ENCODE measurements around the gene KRT6C.

The KRT6C gene

GRCh38 chr12:52513736-52514135 lies 40.1 kb upstream of the KRT6C start:
- TF ChIP-seq MAX (IDR thresholded peaks at IDR 0.05) (no peak), REST (IDR thresholded peaks at IDR 0.05; ENCODE audit: low read depth) (no peak), USF1 (IDR thresholded peaks at IDR 0.05) (no peak), ZBTB7A (IDR thresholded peaks at IDR 0.05; ENCODE audit: low read depth) (no peak), TEAD4 (IDR thresholded peaks at IDR 0.05) (no peak), CREB1 (IDR thresholded peaks at IDR 0.05; ENCODE audit: low read depth) (no peak), EP300 (IDR thresholded peaks at IDR 0.05; ENCODE audit: borderline replicate concordance) (no peak), RAD21 (IDR thresholded peaks at IDR 0.05; ENCODE audit: low read depth) (no peak), EGR1 (IDR thresholded peaks at IDR 0.05) (no peak), NFIC (IDR thresholded peaks at IDR 0.05) (no peak), CEBPB (IDR thresholded peaks at IDR 0.05) (no peak), YY1 (IDR thresholded peaks at IDR 0.05; ENCODE audit: low read depth) (no peak), TCF12 (IDR thresholded peaks at IDR 0.05; ENCODE audit: low read depth) (no peak), TAF1 (IDR thresholded peaks at IDR 0.05; ENCODE audit: low read depth) (no peak)

GRCh38 chr12:52508211-52508610 lies 34.6 kb upstream of the KRT6C start:
- TF ChIP-seq TCF12 (IDR thresholded peaks at IDR 0.05; ENCODE audit: low read depth) (no peak), TAF1 (IDR thresholded peaks at IDR 0.05; ENCODE audit: low read depth) (no peak), FOXM1 (IDR thresholded peaks at IDR 0.05; ENCODE audit: borderline replicate concordance, low read depth) (no peak), ZBTB7A (IDR thresholded peaks at IDR 0.05; ENCODE audit: low read depth) (no peak), CREB1 (IDR thresholded peaks at IDR 0.05; ENCODE audit: low read depth) (no peak), EGR1 (IDR thresholded peaks at IDR 0.05) (no peak), CEBPB (IDR thresholded peaks at IDR 0.05) (no peak), NFIC (IDR thresholded peaks at IDR 0.05) (no peak)

GRCh38 chr12:52506858-52507715 lies 33.5 kb upstream of the KRT6C start:
- TF ChIP-seq RAD21 (IDR thresholded peaks at IDR 0.05; ENCODE audit: low read depth) (peak; percentile 66), YY1 (IDR thresholded peaks at IDR 0.05; ENCODE audit: low read depth) (peak; percentile 45; the same call in 1 of the 2 replicates), TCF12 (IDR thresholded peaks at IDR 0.05; ENCODE audit: low read depth) (no peak), ZBTB7A (IDR thresholded peaks at IDR 0.05; ENCODE audit: low read depth) (0 out of 2 replicates have a peak, but pooled peaks have one; percentile 44)

- TF ChIP-seq TAF1 (IDR thresholded peaks at IDR 0.05; ENCODE audit: low read depth) (no peak), ZBTB7A (IDR thresholded peaks at IDR 0.05; ENCODE audit: low read depth) (no peak), REST (IDR thresholded peaks at IDR 0.05; ENCODE audit: low read depth) (no peak), EP300 (IDR thresholded peaks at IDR 0.05; ENCODE audit: borderline replicate concordance) (no peak), NFIC (IDR thresholded peaks at IDR 0.05) (no peak), YY1 (IDR thresholded peaks at IDR 0.05; ENCODE audit: low read depth) (no peak), USF1 (IDR thresholded peaks at IDR 0.05) (no peak), MAX (IDR thresholded peaks at IDR 0.05) (no peak), TCF12 (IDR thresholded peaks at IDR 0.05; ENCODE audit: low read depth) (no peak), CEBPB (IDR thresholded peaks at IDR 0.05) (no peak), FOXM1 (IDR thresholded peaks at IDR 0.05; ENCODE audit: borderline replicate concordance, low read depth) (no peak), CREB1 (IDR thresholded peaks at IDR 0.05; ENCODE audit: low read depth) (no peak), TEAD4 (IDR thresholded peaks at IDR 0.05) (no peak), EGR1 (IDR thresholded peaks at IDR 0.05) (no peak), RAD21 (IDR thresholded peaks at IDR 0.05; ENCODE audit: low read depth) (no peak)
These were observed 29.3 kb upstream of the KRT6C start for GRCh38 chr12:52502877-52503276.

GRCh38 chr12:52501490-52501889 lies 27.9 kb upstream of the KRT6C start:
- TF ChIP-seq MAX (IDR thresholded peaks at IDR 0.05) (no peak), EP300 (IDR thresholded peaks at IDR 0.05; ENCODE audit: borderline replicate concordance) (no peak), ZBTB7A (IDR thresholded peaks at IDR 0.05; ENCODE audit: low read depth) (no peak), REST (IDR thresholded peaks at IDR 0.05; ENCODE audit: low read depth) (no peak), EGR1 (IDR thresholded peaks at IDR 0.05) (no peak), CEBPB (IDR thresholded peaks at IDR 0.05) (no peak), TEAD4 (IDR thresholded peaks at IDR 0.05) (no peak), TAF1 (IDR thresholded peaks at IDR 0.05; ENCODE audit: low read depth) (no peak), USF1 (IDR thresholded peaks at IDR 0.05) (no peak), CREB1 (IDR thresholded peaks at IDR 0.05; ENCODE audit: low read depth) (no peak), YY1 (IDR thresholded peaks at IDR 0.05; ENCODE audit: low read depth) (no peak), NFIC (IDR thresholded peaks at IDR 0.05) (no peak), RAD21 (IDR thresholded peaks at IDR 0.05; ENCODE audit: low read depth) (no peak), FOXM1 (IDR thresholded peaks at IDR 0.05; ENCODE audit: borderline replicate concordance, low read depth) (no peak), TCF12 (IDR thresholded peaks at IDR 0.05; ENCODE audit: low read depth) (no peak)
